Mesenchymal stem cell (in vitro differentiated cells and primary cell): ENCODE measurements around the gene THSD8.
A peak's percentile ranks its signal among the peaks of the same experiment; 100 is the strongest.

Experiments
- DNase-seq: peaks from one replicate; pipeline ENCODE4 v3.0.0-alpha.2; 2013
- H2AFZ ChIP-seq: one replicate; pipeline ENCODE4 v1.6.1; 2013; ENCODE audit warnings: low read depth, mild to moderate bottlenecking, control low read depth, inconsistent platforms, low read length, moderate library complexity
- H2AK5ac ChIP-seq: 2 replicates; pipeline ENCODE4 v1.6.1; 2013; ENCODE audit warnings: low read length, moderate library complexity, mild to moderate bottlenecking, inconsistent platforms; ENCODE audit not compliant: severe bottlenecking
- H2BK120ac ChIP-seq: one replicate; pipeline ENCODE4 v1.6.1; 2013; ENCODE audit warnings: low read depth, mild to moderate bottlenecking, inconsistent platforms, low read length, moderate library complexity
- H2BK12ac ChIP-seq, 2 experiments: one replicate each; pipeline ENCODE4 v1.6.1; 2013; ENCODE audit warnings: inconsistent platforms in 2 of 2, low read length in 2 of 2, mild to moderate bottlenecking in 2 of 2, moderate library complexity in 2 of 2, control low read depth in 1 of 2
- H2BK15ac ChIP-seq: one replicate; pipeline ENCODE4 v1.6.1; 2013; ENCODE audit warnings: mild to moderate bottlenecking, low read depth, inconsistent platforms; ENCODE audit not compliant: poor library complexity, severe bottlenecking
- H2BK5ac ChIP-seq: 2 replicates; pipeline ENCODE4 v1.6.1; 2013; ENCODE audit warnings: low read depth, mild to moderate bottlenecking, low read length, control low read depth, inconsistent platforms; ENCODE audit not compliant: poor library complexity, severe bottlenecking
- H3K14ac ChIP-seq, 2 experiments: one replicate each; pipeline ENCODE4 v1.6.1; 2013; ENCODE audit warnings: inconsistent platforms in 2 of 2, low read length in 2 of 2, control low read depth in 1 of 2, mild to moderate bottlenecking in 1 of 2, moderate library complexity in 1 of 2
- H3K18ac ChIP-seq, 2 experiments: one replicate each; pipeline ENCODE4 v1.6.1; 2013; ENCODE audit warnings: inconsistent platforms in 2 of 2, low read length in 2 of 2, control low read depth in 1 of 2, low read depth in 1 of 2, mild to moderate bottlenecking in 1 of 2
- H3K23ac ChIP-seq, 2 experiments: one replicate each; pipeline ENCODE4 v1.6.1; 2013; ENCODE audit warnings: inconsistent platforms in 2 of 2, low read length in 2 of 2, mild to moderate bottlenecking in 2 of 2, moderate library complexity in 2 of 2, control low read depth in 1 of 2
- H3K27ac ChIP-seq: 2 replicates; pipeline ENCODE4 v1.5.1; 2013; ENCODE audit warnings: mild to moderate bottlenecking, moderate library complexity, low read length, control low read depth, inconsistent platforms; ENCODE audit not compliant: poor library complexity, severe bottlenecking
- H3K27me3 ChIP-seq, 2 experiments: 2 replicates each; pipeline versions ENCODE4 v1.6.1 to v1.7.0; 2013; ENCODE audit warnings: low read length in 2 of 2, mild to moderate bottlenecking in 2 of 2, moderate library complexity in 2 of 2, control low read depth in 1 of 2, inconsistent platforms in 1 of 2; ENCODE audit not compliant: control insufficient read depth in 1 of 2, insufficient read depth in 1 of 2
- H3K36me3 ChIP-seq, 2 experiments: 2 replicates each; pipeline versions ENCODE4 v1.6.1 to v1.7.0; 2013; ENCODE audit warnings: low read length in 2 of 2, control low read depth in 1 of 2, inconsistent platforms in 1 of 2, low read depth in 1 of 2, mild to moderate bottlenecking in 1 of 2; ENCODE audit not compliant: insufficient read depth in 2 of 2, control insufficient read depth in 1 of 2
- H3K4ac ChIP-seq, 2 experiments: one replicate each; pipeline ENCODE4 v1.6.1; 2013; ENCODE audit warnings: inconsistent platforms in 2 of 2, low read length in 2 of 2, mild to moderate bottlenecking in 2 of 2, moderate library complexity in 2 of 2, control low read depth in 1 of 2, low read depth in 1 of 2
- H3K4me1 ChIP-seq: 2 replicates; pipeline ENCODE4 v1.6.1; 2013; ENCODE audit warnings: low read depth, low read length, control low read depth; ENCODE audit not compliant: control insufficient read depth, insufficient read depth
- H3K4me2 ChIP-seq: 2 replicates; pipeline ENCODE4 v1.6.1; 2013; ENCODE audit warnings: low read length, mild to moderate bottlenecking, inconsistent platforms; ENCODE audit not compliant: poor library complexity, severe bottlenecking
- H3K4me3 ChIP-seq, 2 experiments: 2 replicates each; pipeline versions ENCODE4 v1.5.1 to v1.7.0; 2013; ENCODE audit warnings: low read length in 2 of 2, mild to moderate bottlenecking in 2 of 2, control low read depth in 1 of 2, low read depth in 1 of 2; ENCODE audit not compliant: insufficient read depth in 1 of 2
- H3K79me1 ChIP-seq: replicated peaks from 2 replicates; pipeline ENCODE4 v1.6.1; 2013; ENCODE audit warnings: mild to moderate bottlenecking, control low read depth, low read length, inconsistent platforms; ENCODE audit not compliant: poor library complexity, severe bottlenecking
- H3K9ac ChIP-seq: 2 replicates; pipeline ENCODE4 v1.7.0; 2013; ENCODE audit warnings: mild to moderate bottlenecking, low read length, moderate library complexity
- H3K9me3 ChIP-seq: 2 replicates; pipeline ENCODE4 v1.7.0; 2013; ENCODE audit warnings: mild to moderate bottlenecking, low read length; ENCODE audit not compliant: control insufficient read depth
- H4K8ac ChIP-seq: one replicate; pipeline ENCODE4 v1.6.1; 2013; ENCODE audit warnings: inconsistent platforms, mild to moderate bottlenecking, low read length, moderate library complexity
- H4K91ac ChIP-seq: one replicate; pipeline ENCODE4 v1.6.1; 2013; ENCODE audit warnings: mild to moderate bottlenecking, low read length, inconsistent platforms
- WGBS: methylation state at CpG from one replicate; pipeline ENCODE4 v1.1.7; 2013; ENCODE audit warnings: mixed read lengths; 5-methylcytosine and 5-hydroxymethylcytosine counted together

THSD8 gene

DNA sequence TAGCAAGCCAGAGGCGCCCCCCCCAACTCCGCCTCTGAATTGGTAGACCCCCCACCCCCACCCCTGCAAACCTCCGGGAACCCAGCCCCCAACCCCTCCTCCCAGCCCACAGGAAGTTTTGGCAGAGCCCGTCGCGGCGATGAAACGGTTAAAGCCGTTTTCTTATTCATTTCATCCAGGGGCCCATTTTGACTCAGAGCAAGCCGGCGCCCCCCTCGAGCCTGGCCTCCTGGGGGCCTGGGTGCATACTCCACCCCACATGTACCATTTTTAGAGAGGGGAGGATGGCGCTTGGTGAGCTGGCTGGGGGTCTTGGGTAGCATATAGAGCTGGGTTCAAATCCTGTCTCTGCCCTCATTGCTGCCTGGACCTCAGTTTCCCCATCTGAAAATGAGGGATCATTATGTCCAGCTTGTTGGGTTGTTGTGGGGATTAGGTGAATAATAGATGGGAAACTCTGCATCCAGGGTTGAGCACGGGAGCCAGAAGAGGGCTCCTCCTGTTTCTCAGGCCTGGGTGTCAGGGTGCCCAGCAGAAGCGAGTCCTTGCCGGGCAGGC is 18.5 kb upstream of the THSD8 start:
- Histone ChIP-seq H3K4me2 (peak overlapping the region; percentile 91), H4K8ac (peak overlapping the region; percentile 98), H2AFZ (no peak overlapping the region), H3K4me3 (peak overlapping the region in 1 of 2 experiments; percentile 74), H3K9me3 (no peaks in the 10 kb centered on the region), H3K14ac (peak overlapping the region in 1 of 2 experiments; percentile 51), H3K27me3 (no peaks in the 10 kb centered on the region), H3K9ac (peak overlapping the region; percentile 86), H3K23ac (no peak overlapping the region), H2BK120ac (peak overlapping the region; percentile 83), H2BK5ac (no peak overlapping the region), H3K36me3 (no peaks in the 10 kb centered on the region), H3K4me1 (peaks cover 48% of the 10 kb centered on the region), H4K91ac (peak overlapping the region; percentile 99), H3K27ac (peak overlapping the region; percentile 35), H2AK5ac (peak overlapping the region; percentile 57), H3K18ac (peak overlapping the region; percentile 95 to 98), H3K79me1 (peaks cover 1% of the 10 kb centered on the region), H2BK12ac (peak overlapping the region; percentile 60 to 100), H2BK15ac (peak overlapping the region; percentile 73), H3K4ac (peak overlapping the region; percentile 95 to 98)
- 16% methylated on average over 14 of the region's 16 CpGs for WGBS
- DNase-seq = peak; percentile 39

DNA sequence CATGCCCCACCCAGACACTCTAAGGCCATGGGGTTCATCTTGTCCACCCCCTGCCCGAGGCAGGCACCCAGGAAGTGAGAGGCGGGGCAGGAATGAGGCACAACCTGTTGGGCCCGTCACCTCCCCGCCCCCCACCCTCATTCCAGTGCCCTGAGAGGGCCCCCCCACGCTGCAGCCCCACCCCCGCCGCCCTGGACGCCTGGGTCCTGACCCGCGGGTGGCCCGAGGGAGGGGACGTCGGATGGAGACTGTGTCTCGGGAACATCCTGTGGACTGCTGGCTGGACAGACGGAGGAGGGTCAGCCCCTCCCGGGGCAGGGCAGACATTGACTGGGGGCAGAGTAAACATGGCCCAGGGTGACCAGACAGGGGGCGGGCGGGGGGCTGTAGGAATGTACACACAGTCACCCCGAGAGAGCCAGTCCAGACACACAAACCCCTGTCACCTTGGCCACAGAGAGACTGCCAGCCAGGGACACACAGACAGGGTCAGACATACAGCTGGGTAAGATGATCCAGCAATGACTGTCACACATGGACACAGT is 17.9 kb upstream of the THSD8 start:
- Histone ChIP-seq H3K9ac (peak overlapping the region; percentile 64), H2BK12ac (peak overlapping the region; percentile 96 to 100), H4K8ac (peak overlapping the region; percentile 67), H2AFZ (no peak overlapping the region), H3K27me3 (no peaks in the 10 kb centered on the region), H3K4me2 (peak overlapping the region; percentile 36), H3K18ac (peak overlapping the region; percentile 68 to 96), H3K4me3 (no peak overlapping the region), H4K91ac (peak overlapping the region; percentile 89), H3K23ac (no peak overlapping the region), H2AK5ac (peak overlapping the region; percentile 57), H3K36me3 (no peaks in the 10 kb centered on the region), H3K27ac (peak overlapping the region; percentile 35), H3K14ac (no peak overlapping the region), H3K79me1 (peaks cover 1% of the 10 kb centered on the region), H3K9me3 (no peaks in the 10 kb centered on the region), H2BK15ac (peak overlapping the region; percentile 73), H2BK120ac (peak overlapping the region; percentile 83), H2BK5ac (no peak overlapping the region), H3K4me1 (peaks cover 50% of the 10 kb centered on the region), H3K4ac (peak overlapping the region; percentile 62 to 98)
- DNase-seq = peak; percentile 68
- WGBS = 11% methylated on average over 16 of the region's 19 CpGs

DNA sequence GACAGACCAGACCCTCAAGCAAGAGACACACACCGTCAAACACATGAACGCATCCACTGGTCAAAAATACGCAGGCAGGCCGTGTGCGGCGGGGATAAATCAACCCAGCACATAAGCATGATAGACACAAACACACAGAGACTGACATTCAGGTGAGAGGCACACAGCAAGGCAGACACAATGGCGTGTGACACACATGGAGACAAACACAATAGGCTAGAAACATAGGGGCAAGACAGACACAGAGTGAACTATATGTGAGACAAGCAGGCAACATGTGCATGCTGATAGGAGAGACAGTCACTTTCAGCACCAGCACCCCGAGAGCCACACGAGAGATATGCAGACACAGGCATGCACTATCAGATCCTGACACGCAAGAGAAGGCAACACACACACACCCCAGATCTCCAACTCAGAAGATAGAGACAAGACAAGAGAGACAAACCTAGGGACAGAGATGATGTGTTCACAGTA is 17.4 kb upstream of the THSD8 start:
- Histone ChIP-seq H3K36me3 (no peaks in the 10 kb centered on the region), H3K4me3 (no peak overlapping the region), H3K27me3 (no peaks in the 10 kb centered on the region), H3K79me1 (peaks cover 1% of the 10 kb centered on the region), H2BK15ac (no peak overlapping the region), H3K27ac (peak overlapping the region; percentile 6), H3K4me2 (no peak overlapping the region), H4K8ac (peak overlapping the region; percentile 55), H2AFZ (no peak overlapping the region), H2BK12ac (peak overlapping the region; percentile 95 to 96), H4K91ac (peak overlapping the region; percentile 89), H3K4ac (peak overlapping the region; percentile 25 to 33), H2BK120ac (no peak overlapping the region), H3K23ac (no peak overlapping the region), H3K9ac (peak overlapping the region; percentile 0), H3K4me1 (peaks cover 49% of the 10 kb centered on the region), H2BK5ac (no peak overlapping the region), H3K9me3 (no peaks in the 10 kb centered on the region), H2AK5ac (peak overlapping the region; percentile 28), H3K14ac (no peak overlapping the region), H3K18ac (peak overlapping the region; percentile 46 to 64)
- WGBS = 55% methylated on average over 7 of the region's 10 CpGs
- DNase-seq = peak; percentile 82

DNA sequence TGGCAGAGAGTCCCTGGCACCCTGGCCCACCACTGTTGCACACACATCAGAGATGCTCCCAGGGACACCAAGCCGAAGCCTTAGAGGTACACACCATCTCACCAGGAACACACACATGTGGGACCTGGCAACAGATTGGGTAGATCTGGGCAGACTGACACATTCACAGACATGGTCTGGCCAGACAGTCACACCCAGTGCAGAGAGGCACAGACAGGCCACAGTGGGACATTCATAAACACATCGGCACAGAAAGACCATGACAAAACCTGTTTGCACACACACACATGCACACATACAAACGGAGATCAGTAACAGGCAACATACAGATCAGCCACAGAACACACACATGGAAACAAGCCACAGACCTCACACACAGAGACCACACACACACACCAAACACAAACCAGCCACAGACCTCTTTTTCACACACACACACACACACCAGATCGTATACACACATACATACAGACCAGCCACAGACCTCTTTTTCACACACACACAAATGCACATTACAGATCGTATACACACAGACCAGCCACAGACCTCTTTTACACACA is 16.9 kb upstream of the THSD8 start:
- H3K79me1 ChIP-seq = peaks cover 1% of the 10 kb centered on the region
- H2AFZ ChIP-seq = no peak overlapping the region
- peak overlapping the region; percentile 38 to 91 for H3K18ac ChIP-seq
- H2BK5ac ChIP-seq = no peak overlapping the region
- peak; percentile 76 for DNase-seq
- peak overlapping the region; percentile 12 to 95 for H2BK12ac ChIP-seq
- H3K23ac ChIP-seq = no peak overlapping the region
- H3K14ac ChIP-seq = no peak overlapping the region
- H2BK15ac ChIP-seq = no peak overlapping the region
- peak overlapping the region; percentile 40 for H4K91ac ChIP-seq
- H3K4me3 ChIP-seq = no peak overlapping the region
- no peaks in the 10 kb centered on the region for H3K27me3 ChIP-seq
- peak overlapping the region; percentile 40 for H3K9ac ChIP-seq
- peak overlapping the region; percentile 25 to 33 for H3K4ac ChIP-seq
- peaks cover 49% of the 10 kb centered on the region for H3K4me1 ChIP-seq
- 70% methylated on average over 5 of the region's 5 CpGs for WGBS
- H2AK5ac ChIP-seq = no peak overlapping the region
- no peaks in the 10 kb centered on the region for H3K36me3 ChIP-seq
- no peak overlapping the region for H2BK120ac ChIP-seq
- H3K27ac ChIP-seq = no peak overlapping the region
- H3K4me2 ChIP-seq = no peak overlapping the region
- H3K9me3 ChIP-seq = no peaks in the 10 kb centered on the region
- peak overlapping the region; percentile 55 for H4K8ac ChIP-seq
